NK-92 treated with Interleukin-12 subunit alpha and Interleukin-12 subunit beta, amount 100 ng/mL, for 24 hours (cell line): ENCODE results near the gene LRCOL1.

ENCODE experiments used
- DNase-seq: peaks from one replicate; lab custom pipeline; 2025; lab: John Stamatoyannopoulos, UW

The LRCOL1 gene

DNA sequence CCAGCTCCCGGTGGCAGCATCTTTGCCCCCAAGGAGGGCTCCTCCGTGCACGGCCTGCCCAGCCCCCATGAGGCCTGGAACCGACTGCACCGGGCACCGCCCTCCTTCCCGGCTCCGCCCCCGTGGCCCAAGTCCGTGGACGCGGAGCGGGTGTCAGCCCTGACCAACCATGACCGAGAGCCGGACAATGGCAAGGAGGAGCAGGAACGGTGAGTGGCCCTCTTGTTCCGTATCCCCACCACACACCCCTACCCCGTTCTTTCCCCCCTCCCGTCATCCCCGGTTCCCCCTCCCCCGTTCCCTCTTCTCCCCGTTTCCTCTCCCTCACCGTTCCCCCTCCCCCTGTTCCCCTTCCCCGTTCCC, 28.3 kb downstream of the LRCOL1 start:
- no peak for DNase-seq

DNA sequence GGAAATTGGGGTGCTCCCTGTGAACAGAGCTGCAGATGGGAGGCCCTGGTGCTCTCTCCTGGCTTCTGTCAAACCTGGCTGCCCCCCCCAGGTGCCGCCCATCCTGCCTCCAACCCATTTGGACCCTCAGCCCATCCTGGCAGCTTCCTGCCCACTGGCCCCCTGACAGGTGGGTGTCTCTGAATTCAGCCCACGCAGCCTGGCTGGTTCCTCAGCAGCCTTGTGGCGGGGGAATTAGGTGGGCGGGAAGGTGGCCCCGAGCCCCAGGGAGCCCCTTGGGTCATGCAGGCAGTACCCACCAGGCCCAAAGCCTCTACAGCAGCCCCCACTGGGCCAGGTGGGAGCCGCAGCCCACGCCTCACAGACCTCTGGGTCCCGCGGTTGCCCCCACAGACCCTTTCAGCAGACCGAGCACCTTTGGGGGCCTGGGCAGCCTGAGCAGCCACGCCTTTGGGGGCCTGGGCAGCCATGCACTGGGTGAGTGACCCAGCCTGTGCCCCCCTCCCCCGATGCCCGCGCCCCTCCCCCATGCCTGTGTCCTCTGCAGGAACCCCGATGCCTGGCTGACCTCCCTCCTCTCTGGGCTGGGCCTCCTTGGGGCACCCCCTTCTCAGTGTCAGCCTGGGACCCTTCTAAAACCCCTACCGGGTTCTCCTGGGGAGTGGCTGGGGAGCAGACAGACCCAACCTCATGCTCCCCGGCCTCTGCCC, 28.9 kb downstream of the LRCOL1 start:
- DNase-seq = no peak

DNA sequence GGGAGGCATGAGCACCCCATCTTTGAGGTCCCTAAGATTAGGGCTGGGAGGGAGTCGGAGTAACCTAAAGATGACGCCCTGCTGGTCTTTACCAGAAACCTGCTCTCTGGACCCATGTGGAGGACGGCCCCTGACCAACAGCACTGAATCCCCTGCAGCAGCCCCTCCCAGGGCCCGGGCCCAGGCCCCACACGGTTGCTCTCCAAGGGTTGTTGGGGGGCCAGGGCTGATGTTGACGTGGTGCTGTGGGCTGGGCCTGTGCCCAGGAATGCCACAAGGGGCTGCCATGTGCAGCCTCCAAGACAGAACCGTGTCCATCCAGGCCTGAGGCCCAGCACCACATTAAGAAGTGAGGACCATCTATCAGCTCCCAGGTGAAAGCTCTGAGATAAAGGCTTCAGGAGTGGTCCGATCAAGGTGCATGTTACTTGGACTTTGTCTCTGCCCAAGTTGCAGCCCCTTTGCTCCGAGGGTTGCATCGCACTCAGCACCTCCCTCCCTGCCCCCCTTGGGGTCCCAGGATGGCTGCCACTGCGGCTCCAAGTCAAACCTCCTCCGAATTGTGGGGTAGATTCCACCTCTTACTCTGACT, 29.6 kb downstream of the LRCOL1 start:
- no peak for DNase-seq

DNA sequence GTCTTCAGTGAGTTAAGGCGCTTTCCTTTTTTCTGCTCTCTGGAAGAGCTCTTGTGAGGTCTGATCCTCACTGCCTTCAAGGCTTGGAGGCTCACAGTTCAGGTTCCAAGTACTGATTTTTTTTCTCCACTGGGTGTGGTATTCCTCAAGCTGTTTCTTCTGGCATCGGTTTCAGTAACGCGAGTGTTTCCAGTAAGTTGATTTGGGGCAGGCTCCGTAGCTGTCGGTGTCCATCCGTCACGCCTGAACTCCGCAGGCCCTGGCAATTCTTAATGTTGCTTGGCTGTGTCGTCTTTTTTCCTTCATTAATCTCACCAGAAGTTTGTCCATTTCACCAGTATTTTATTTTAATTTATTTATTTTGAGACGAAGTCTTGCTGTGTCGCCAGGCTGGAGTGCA, 30.6 kb downstream of the LRCOL1 start:
- no peak for DNase-seq

DNA sequence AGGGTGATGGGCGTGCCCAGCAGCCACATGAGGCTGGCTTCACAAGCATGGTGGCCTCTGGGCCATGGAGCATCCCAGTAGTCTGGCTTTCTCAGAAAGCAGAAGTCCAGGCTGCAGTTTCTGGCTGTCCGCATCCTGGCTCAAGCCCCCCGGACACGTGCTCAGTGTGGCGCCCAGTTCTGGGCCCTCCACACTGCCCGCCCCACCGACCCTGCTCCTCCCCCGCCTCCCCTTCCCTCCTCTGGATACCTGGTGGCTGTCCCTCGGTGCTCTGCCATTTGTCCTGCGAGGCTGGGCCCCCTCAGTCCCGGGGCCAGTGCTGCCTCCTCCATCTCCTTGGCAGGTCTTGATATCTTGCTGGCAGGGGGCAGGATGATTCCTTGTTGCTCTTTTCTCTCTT, 31.6 kb downstream of the LRCOL1 start:
- no peak for DNase-seq

DNA sequence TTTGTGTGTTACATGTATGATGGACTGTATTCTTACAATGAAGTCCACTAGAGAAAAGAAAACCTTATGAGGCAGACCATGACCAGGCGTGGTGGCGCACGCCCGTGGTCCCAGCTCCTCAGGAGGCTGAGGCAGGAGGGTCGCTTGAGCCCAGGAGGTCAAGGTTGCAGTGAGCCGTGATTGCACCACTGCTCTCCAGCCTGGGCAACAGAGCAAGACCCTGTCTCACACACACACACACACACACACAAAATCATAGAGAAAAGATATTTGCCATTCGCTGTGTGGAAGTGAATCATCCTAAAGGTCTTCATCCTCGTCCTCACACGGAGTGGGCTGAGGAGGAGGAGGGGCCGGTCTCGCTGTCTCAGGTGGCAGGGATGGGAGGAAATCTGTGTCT, 32.3 kb downstream of the LRCOL1 start:
- no peak for DNase-seq

DNA sequence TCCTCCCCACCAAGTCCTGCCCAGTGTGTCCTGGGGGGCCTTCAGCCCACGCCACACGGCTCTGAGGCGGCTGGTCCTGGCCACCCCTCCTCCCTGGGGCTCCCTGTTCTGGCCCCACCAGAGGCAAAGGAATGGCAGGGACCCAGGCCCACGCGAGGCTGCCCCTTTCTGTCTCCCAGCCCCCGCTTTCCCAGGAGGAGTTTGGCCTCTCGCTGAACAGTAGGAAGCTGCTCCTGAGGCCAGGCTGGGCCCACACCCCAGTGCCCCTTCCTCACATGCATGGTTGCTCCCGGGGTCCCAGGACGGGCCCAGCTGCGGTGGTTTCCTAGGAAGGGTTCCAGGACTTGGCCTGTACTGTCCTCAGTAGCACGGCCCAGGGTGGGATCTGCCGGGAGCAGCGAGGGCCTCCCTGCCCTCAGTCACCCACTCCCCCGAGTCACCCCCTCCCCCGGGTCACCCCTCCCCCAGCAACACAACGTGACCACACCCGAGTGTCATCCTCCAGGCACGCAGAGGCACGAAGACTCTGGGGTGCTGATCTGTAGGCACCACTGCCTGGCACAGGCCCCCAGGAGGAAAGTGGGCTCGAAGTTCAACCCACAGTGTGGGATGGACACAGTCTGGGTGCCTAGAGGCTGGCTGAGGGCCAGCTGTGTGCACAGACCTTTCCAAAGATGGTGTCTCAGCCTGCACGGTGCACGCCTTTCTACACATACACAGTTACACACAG, 33.0 kb downstream of the LRCOL1 start:
- no peak for DNase-seq

DNA sequence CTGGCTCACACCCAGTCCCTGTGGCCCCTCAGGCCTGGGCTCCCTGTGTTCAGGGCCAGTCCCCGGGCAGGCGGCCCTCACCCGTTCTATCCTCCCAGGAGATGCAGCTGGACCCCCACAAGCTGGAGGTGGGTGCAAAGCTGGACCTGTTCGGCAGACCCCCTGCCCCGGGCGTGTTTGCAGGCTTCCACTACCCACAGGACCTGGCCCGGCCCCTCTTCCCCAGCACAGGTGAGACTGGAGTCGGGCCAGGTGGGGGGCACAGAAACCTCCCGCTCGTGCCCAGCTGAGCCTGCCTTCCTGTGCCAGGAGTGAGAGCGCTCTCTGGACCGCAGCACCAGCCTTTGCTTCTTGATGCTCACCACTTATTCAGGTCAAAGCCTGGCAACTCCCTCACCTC, 33.7 kb downstream of the LRCOL1 start:
- DNase-seq = no peak

DNA sequence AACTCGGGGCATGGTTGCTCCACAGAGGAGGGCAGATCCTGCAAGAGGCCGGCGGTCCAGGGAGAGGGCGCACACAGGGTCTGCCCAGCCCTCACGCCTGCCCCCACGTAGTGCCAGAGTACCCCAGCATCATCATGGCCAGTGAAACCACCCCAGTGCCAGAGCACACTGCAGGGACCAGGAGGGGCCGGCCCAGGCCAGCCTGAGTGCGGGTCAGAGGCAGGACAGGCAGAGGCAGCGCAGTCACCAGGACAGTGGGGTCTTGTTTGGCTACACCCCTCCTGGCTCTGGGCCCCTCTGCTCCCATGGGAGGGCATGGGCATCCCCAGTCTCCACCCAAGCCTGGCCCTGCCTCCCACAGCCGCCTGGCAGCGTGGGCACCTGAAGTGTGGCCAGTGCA, 34.7 kb downstream of the LRCOL1 start:
- DNase-seq = no peak

DNA sequence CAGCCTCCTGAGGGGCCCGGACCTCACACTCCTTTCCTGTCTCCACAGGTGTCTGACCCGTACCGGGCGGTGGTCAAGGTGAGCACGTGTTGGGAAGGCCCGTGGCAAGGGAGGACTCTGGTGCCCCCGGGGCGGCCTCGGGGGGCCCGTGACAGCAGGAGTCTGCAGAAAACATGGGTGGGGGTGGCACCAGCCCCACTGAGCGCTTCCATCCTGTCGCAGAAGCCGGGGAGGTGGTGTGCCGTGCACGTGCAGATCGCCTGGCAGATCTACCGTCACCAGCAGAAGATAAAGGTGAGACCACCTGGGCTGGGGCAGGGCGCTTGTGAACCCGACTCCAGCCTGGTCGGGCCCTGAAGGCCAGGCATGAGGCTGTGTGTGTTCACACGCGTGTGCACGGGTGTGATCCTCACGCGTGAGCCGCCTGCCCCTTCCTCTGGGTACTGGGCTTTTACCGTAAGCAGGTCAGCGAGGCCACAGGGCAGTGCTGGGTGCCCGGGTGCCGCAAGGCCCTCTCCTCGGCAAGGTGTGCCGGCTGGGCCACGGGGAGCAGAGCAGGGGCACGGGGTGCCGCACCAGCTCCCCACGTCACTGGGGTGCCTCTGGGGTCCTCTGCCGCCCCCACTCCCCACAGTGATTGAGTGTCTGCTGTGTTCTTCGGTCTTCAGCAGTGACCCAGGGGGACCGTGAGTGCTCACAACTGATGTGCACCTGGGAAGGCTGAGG, 35.9 kb downstream of the LRCOL1 start:
- no peak for DNase-seq

DNA sequence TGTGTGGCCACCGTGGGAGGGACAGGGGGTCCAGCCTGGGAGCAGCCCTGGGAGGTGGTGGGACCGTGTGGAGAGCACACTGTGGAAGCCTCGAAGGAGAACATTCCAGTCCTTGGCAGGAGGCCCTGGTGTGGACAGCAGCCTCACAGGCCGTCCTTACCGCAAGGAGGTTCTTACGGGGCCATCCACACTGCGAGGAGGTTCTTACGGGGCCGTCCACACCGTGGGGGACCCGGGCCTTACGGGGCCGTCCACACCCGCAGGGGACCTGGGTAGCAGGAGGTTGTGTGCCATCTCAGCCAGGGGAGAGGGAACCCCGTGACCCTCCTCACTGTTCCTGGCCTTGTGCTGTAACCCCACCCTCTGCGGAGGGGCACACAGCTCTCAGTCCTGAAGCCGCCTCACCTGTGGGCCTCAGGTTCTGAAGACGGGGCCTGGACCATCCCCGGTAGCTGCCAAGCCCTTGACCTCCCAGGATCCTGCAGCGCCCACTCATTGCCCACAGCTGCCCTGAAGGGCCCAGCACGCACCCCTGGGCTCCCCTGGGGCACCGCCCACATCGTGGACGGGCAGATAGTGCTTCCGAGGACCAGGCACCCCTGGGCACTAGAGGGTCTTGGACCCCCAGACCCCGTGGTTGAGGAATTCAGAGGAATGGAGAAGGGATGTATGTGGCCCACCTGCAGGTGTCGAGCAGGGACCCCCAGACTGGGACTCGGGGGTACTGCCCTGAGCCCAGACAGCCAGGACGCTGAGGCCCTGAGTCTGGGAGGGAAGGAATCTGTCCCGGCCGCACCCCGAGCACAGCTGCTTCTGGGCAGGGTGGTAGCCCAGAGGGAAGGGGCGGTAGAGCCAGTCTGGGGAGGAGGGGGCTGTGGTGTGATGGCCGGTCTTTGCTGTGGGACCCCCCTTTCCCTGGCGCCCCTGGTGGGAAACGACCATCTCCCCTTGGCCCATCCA, 37.3 kb downstream of the LRCOL1 start:
- DNase-seq = no peak

DNA sequence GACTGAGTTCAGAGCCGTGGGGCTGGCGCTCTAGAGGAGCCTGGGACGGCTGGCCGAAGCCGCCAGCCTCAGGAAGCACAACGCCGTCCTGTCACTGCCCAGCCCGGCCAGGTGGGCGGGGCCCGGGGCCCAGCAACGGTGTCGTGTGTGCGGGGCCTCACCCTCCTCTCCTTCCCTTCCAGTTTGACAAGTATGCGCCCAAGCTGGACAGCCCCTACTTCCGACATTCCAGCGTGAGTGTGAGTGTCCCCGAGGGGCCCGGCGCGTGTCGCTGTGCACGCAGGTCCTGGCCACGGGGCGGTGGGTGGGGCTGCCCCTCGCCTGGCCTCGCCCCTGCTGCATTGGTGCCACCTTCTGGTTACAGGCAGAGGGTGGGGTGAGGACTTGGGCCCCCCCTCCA, 38.3 kb downstream of the LRCOL1 start:
- DNase-seq = no peak

DNA sequence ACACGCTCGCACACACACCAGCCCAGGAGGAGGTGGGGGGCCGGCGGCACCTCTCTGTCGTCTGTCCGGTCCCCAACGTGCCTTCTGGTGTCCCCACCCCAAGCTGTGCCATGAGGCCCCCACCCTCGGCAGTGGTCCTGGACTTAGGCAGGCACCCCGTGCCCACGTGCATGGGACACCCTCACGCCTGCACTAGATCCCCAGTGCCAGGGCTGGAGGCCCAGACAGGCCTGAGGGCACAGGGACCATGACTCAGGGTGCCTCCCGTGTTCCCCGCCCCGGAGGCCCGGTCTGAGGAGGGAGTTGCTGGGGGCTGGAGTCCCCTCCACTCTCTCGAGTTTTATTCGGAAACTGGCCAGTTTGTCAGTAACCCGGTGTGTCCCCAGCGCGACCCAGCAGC, 38.8 kb downstream of the LRCOL1 start:
- DNase-seq = no peak

DNA sequence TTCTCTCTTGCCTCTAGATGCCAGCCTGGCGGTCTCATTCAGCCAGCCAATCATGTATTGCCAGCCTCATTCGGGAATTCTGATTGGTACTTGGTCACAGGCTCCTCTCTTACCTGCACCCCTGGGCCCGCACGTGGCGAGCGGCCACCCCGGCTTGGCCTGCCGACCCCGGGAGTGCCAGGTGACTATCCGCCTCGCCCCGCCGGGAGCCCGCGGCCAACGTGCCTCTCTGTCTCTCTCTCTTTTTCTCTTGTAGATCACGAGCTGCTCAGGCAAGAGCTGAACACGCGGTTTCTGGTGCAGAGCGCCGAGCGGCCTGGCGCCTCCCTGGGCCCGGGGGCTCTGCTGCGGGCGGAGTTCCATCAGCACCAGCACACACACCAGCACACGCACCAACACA, 39.3 kb downstream of the LRCOL1 start:
- DNase-seq = no peak

DNA sequence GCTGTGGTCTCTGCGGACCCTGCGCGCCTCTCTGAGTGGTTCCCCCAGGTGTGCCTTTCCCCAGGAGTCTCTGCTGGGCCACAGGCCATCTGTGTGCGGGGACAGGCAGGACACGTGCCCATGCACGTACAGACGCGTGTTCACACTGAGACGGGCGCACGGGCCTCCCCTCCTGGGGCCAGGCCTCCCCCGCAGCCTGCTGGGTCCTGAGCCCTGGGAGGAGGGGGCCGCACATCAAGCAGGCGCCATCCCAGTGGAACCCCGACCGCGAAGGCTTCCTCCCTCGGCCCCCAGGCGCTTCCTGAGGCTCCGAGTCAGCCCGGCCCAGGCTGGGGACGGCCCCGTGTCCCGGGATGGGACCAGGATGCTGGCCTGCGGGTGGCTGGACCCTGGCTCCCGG, 39.7 kb downstream of the LRCOL1 start:
- DNase-seq = no peak

DNA sequence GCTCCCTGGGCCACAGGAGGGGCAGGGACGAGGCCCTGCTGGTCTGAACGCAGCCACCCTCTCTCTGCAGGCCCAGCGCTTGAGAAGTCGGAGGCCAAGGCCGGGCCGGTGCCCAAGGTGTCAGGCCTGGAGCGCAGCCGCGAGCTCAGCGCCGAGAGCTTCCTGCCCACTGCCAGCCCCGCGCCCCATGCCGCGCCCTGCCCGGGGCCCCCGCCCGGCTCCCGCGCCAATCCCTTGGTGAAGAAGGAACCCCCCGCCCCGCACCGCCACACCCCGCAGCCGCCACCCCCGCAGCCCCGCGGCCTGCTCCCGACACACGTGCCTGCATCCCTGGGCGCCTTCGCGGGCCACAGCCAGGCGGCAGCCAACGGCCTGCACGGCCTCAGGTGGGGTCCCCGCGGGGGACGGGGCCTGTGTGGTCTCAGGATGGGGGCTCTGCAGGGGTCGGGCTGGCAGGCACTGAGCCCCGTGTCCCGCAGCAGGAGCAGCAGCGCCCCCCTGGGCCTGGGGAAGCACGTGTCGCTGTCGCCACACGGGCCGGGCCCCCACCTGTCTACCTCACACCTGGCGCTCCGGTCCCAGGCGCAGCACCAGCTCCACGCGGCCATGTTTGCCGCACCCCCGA, 40.4 kb downstream of the LRCOL1 start:
- no peak for DNase-seq

DNA sequence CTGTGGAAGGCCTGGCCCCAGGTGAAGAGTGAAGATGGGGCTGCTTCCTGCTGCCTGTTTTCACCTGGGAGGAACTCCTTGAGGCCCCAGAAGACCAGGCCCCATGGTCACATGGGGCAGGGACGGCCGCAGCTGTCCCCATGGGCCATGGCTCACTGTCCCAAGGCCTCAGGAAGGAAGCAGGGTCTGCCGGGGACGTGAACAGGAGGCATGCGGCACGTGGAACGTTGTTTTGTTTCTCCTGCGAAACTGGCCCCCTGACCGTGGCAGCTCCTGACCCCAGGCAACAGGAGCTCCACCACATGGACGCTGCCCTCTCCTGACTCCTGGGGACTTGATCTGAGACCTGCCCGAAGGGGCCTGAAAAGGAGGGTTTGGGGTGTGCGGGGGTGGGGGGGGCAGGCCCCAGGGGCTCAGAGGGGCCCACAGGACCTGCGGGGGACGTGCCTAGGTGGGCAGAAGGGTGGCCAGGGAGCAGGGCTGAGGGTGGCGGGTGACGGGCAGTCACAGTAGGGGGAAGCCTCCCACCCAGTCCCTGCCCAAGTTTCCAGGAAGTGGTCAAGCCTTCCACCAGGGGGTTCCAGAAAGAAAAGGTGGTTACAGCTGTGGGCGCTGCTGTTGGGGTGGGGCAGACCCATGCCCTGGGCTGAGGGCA, 41.4 kb downstream of the LRCOL1 start:
- no peak for DNase-seq

DNA sequence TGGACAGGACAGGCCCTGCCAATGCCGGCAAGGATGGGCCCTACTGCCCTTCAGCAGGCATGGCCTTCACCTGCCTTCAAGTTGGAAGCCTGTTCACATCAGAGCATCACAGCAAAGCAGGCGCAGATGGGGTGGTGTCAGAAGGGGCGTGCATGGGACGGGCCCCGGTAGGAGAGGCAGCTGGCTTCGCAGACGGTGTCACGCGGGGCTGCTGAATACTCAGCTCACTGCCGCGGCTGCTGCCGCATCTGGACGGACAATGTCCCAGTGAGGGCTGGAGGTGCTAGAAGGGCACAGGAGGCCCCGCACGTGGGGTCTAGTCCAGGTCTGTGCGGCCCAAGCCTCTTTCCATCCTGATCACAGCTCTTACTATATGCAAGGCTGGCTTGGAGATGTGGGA, 42.1 kb downstream of the LRCOL1 start:
- DNase-seq = no peak

DNA sequence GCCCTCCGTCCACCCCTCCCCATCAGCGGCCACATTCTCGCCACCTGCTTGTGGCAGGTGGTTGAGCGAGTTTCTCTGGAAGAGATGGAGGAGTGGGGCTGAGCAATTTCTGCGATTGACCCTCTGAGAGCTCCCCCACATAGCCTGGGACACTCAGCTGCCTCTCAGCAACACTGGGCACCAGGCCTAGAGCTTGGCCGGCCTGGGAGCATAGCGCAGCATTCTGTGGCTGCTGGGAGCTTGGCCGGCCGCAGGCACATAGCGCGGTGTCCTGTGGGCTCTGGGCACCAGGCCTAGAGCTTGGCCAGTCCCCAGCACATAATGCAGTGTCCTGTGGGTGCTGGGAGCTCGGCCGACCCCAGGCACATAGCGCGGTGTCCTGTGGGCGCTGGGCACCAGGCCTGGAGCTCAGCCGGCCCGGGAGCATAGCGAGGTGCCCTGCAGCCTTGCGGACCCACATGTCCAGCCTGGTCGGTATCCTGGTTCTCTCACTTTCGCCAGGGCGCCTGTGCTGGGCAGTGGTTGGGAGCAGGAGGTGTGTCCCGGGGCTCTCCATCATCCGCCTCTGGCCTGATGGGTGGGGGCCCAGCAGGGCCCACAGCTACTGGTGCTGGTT, 43.8 kb downstream of the LRCOL1 start:
- no peak for DNase-seq

DNA sequence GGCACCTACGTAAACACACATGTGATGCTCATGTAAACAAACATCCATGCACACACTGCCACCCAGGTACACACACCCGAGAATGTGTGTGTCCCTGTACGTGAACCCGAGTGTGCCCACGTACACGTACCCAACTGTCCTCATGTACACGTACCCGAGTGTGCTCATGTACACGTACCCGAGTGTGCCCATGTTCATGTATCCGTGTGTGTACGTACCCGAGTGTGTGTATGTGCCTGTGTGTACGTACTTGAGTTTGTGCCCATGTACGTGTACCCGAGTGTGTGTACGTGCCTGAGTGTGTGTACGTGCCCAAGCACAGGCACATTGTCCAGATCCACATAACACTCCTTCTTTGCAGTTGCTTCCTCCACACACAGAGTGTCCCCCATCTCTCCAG, 45.0 kb downstream of the LRCOL1 start:
- no peak for DNase-seq
